Activated B cell treated with CpG ODN at 0.5 μM for 24 hours (primary cell): ENCODE data around the gene AFDN. TPM values are rescaled to one million over a fixed set of nuclear protein-coding genes. Genes with fewer than 3 reads are reported as not detected.

Source experiments
- ATAC-seq: fragments of 200-7000 bp; cut with Tn5 transposase; one replicate; pipeline ENCODE4 v1.10.0; 2021; ENCODE audit warnings: low read depth, mild to moderate bottlenecking, moderate library complexity
- CTCF ChIA-PET: fragments of 350-600 bp; sonication (Branson Sonifier 250); formaldehyde crosslinking; loops from one replicate; lab custom pipeline; 2021; ENCODE audit warnings: antibody characterized with exemption; lab: Charles Lee
- POLR2A ChIA-PET: fragments of 350-600 bp; sonication (Branson Sonifier 250); formaldehyde crosslinking; loops from one replicate; lab custom pipeline; 2021; ENCODE audit warnings: antibody characterized with exemption; lab: Charles Lee
- DNase-seq: peaks from one replicate; pipeline ENCODE4 v3.0.0; 2022
- H3K27ac Mint-ChIP-seq: one replicate; pipeline ENCODE4 v1.8.0; 2020; ENCODE audit warnings: mixed read lengths
- H3K27me3 Mint-ChIP-seq: one replicate; pipeline ENCODE4 v1.8.0; 2021; ENCODE audit warnings: mixed read lengths
- H3K36me3 Mint-ChIP-seq: one replicate; pipeline ENCODE4 v1.8.0; 2021; ENCODE audit warnings: low read depth, mixed read lengths
- H3K4me1 Mint-ChIP-seq: one replicate; pipeline ENCODE4 v1.8.0; 2021; ENCODE audit warnings: mixed read lengths
- H3K4me3 Mint-ChIP-seq: one replicate; pipeline ENCODE4 v1.8.0; 2020; ENCODE audit warnings: mild to moderate bottlenecking, mixed read lengths
- H3K9me3 Mint-ChIP-seq: one replicate; pipeline ENCODE4 v1.8.0; 2020; ENCODE audit warnings: mixed read lengths
- intact Hi-C: fragments of 100-400 bp; cut with micrococcal nuclease; formaldehyde crosslinking; loops from one replicate; pipeline ENCODE4 v1.15.1; 2024
- total RNA-seq: library from RNA; stranded (reverse); gene quantifications from 2 replicates; pipeline ENCODE4 v1.2.3, GENCODE V29; 2022
- TF ChIP-seq, protein P1 (sequence below): fragments of 200-600 bp; IDR thresholded peaks from one replicate; pipeline ENCODE4 v1.8.0; 2022; ENCODE audit warnings: antibody characterized with exemption, mild to moderate bottlenecking

AFDN gene
- total RNA-seq, 1 donor from 2014 or later: 38.0 TPM

DNA sequence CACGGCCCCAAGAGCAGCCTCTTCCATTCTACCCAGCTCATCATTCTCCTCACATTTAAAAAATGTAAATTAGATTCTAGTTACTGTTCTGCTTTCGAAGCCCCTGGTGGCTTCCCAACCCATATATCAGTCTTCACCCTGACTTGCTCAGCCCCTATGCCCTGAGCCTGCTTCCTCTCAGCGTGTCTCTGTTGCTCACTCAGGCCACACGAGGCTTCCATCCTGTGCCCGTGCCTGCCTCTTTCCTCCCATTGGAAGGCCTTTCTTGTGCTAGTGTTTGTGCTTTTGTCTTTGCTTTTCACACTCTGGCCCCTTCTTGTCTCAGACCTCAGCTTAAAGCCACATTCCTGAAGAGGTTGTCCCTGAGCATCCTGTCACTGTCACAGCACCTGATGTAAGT lies 78.1 kb downstream of the AFDN start:
- intact Hi-C loops: no loop called here
- TF ChIP-seq, protein P1, sequence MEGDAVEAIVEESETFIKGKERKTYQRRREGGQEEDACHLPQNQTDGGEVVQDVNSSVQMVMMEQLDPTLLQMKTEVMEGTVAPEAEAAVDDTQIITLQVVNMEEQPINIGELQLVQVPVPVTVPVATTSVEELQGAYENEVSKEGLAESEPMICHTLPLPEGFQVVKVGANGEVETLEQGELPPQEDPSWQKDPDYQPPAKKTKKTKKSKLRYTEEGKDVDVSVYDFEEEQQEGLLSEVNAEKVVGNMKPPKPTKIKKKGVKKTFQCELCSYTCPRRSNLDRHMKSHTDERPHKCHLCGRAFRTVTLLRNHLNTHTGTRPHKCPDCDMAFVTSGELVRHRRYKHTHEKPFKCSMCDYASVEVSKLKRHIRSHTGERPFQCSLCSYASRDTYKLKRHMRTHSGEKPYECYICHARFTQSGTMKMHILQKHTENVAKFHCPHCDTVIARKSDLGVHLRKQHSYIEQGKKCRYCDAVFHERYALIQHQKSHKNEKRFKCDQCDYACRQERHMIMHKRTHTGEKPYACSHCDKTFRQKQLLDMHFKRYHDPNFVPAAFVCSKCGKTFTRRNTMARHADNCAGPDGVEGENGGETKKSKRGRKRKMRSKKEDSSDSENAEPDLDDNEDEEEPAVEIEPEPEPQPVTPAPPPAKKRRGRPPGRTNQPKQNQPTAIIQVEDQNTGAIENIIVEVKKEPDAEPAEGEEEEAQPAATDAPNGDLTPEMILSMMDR: no peak
- H3K9me3 Mint-ChIP-seq: no peaks in the 10 kb centered on the region
- POLR2A ChIA-PET: no interaction called here
- CTCF ChIA-PET: no interaction called here
- DNase-seq (no peak), ATAC-seq (peak; percentile 31)
- H3K27me3 Mint-ChIP-seq: no peaks in the 10 kb centered on the region
- no peak overlapping the region for H3K4me3 Mint-ChIP-seq
- H3K27ac Mint-ChIP-seq: no peak overlapping the region
- peaks cover 30% of the 10 kb centered on the region for H3K36me3 Mint-ChIP-seq
- H3K4me1 Mint-ChIP-seq: no peaks in the 10 kb centered on the region

GRCh38 chr6:167906899-167907298 lies 80.2 kb downstream of the AFDN start:
- no peak for ATAC-seq
- intact Hi-C loops: no loop called here
- TF ChIP-seq, protein P1: no peak
- ChIA-PET CTCF (no interaction called here), POLR2A (no interaction called here)
- Mint-ChIP-seq H3K27ac (no peak overlapping the region), H3K4me1 (no peaks in the 10 kb centered on the region), H3K27me3 (no peaks in the 10 kb centered on the region), H3K4me3 (no peak overlapping the region), H3K9me3 (no peaks in the 10 kb centered on the region), H3K36me3 (peaks cover 37% of the 10 kb centered on the region)
- DNase-seq: no peak

- intact Hi-C loops: no loop called here
- POLR2A ChIA-PET: no interaction called here
- Mint-ChIP-seq H3K27me3 (no peaks in the 10 kb centered on the region), H3K4me3 (no peak overlapping the region), H3K27ac (no peak overlapping the region), H3K36me3 (peaks cover 32% of the 10 kb centered on the region), H3K9me3 (no peaks in the 10 kb centered on the region), H3K4me1 (no peaks in the 10 kb centered on the region)
- DNase-seq: no peak
- TF ChIP-seq, protein P1: no peak
- CTCF ChIA-PET: no interaction called here
- no peak for ATAC-seq
Observed at GRCh38 chr6:167907837-167908681, 81.3 kb downstream of the AFDN start.

GRCh38 chr6:167910007-167910406 lies 83.3 kb downstream of the AFDN start:
- DNase-seq (no peak), ATAC-seq (no peak)
- CTCF ChIA-PET: interaction anchor here (1.5 kb wide), 1 partner anchor 11 kb away, joined by 4 read pairs; no protein-coding TSS in a partner anchor
- Mint-ChIP-seq H3K27ac (no peak overlapping the region), H3K9me3 (no peaks in the 10 kb centered on the region), H3K4me1 (no peaks in the 10 kb centered on the region), H3K27me3 (no peaks in the 10 kb centered on the region), H3K36me3 (peaks cover 28% of the 10 kb centered on the region), H3K4me3 (no peak overlapping the region)
- TF ChIP-seq, protein P1: no peak
- intact Hi-C loops: no loop called here
- POLR2A ChIA-PET: no interaction called here

DNA sequence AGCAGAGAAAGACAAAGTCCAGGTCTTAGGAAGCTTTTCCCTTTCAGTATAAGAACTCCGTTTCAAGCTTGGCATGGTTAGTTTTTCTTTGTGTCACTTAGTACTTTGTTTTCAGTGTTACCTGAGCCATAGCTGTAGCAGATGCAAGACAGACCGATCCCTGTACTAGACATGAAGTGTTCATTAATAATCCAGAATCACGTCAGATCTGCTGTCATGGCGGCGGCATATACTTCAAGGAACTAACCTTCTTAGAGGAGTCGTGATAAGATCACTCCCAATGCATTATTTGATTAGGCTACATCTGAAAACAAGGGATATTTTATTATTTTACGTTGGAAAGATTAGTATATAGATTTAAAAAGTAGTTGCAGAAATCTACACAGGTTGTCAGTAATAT lies 83.9 kb downstream of the AFDN start:
- intact Hi-C loops: no loop called here
- ATAC-seq (no peak), DNase-seq (no peak)
- CTCF ChIA-PET: interaction anchor here (1.5 kb wide), 1 partner anchor 12 kb away, joined by 4 read pairs; no protein-coding TSS in a partner anchor
- POLR2A ChIA-PET: no interaction called here
- H3K36me3 Mint-ChIP-seq: peaks cover 29% of the 10 kb centered on the region
- H3K4me1 Mint-ChIP-seq: no peaks in the 10 kb centered on the region
- H3K9me3 Mint-ChIP-seq: no peaks in the 10 kb centered on the region
- H3K4me3 Mint-ChIP-seq: no peak overlapping the region
- no peak overlapping the region for H3K27ac Mint-ChIP-seq
- no peaks in the 10 kb centered on the region for H3K27me3 Mint-ChIP-seq
- TF ChIP-seq, protein P1: no peak
